ENCODE measurements around the gene SPHK2.
"Not testable (repeated sequence)": the region's sequence is repeated elsewhere in the genome, so short reads cannot be mapped to it uniquely, and the experiment has no call there.

SPHK2 gene

GRCh38 chr19:48624791-48625723, 5.8 kb downstream of the SPHK2 start:
- DNase-seq (ENCODE audit: low spot score), result no peak

- DNase-seq (ENCODE audit: low spot score), result no peak
These were observed 6.6 kb downstream of the SPHK2 start for GRCh38 chr19:48625891-48626327.

DNA sequence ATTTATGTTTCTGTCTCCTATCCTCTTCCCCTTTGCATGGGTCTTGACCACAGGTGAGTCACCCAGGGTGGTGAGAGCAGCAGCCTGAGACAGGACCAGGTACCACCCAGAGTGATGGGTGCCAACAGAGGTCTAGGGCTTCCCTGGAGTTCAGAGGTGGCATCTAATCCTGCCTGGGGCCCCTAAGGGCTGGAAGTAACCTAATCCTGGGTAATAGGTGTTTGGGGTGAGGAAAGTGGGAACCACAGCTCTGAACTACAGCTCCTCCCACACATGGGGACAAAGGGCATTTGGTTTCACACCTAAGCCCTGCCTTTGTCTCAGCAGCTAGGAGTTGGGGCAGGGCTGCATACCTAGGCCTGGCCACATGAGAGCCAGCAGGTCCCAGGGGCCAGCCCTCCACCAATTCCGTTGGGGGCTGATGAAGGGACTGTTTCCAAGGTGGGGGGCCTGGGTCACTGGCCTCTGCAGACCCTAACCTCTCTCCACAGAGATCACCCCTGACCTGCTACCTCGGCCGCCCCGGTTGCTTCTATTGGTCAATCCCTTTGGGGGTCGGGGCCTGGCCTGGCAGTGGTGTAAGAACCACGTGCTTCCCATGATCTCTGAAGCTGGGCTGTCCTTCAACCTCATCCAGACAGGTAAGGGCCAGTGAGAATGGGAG, 8.0 kb downstream of the SPHK2 start:
- no peak for DNase-seq (ENCODE audit: low spot score)

GRCh38 chr19:48627865-48628314, 8.6 kb downstream of the SPHK2 start:
- DNase-seq (ENCODE audit: low spot score), result no peak

DNA sequence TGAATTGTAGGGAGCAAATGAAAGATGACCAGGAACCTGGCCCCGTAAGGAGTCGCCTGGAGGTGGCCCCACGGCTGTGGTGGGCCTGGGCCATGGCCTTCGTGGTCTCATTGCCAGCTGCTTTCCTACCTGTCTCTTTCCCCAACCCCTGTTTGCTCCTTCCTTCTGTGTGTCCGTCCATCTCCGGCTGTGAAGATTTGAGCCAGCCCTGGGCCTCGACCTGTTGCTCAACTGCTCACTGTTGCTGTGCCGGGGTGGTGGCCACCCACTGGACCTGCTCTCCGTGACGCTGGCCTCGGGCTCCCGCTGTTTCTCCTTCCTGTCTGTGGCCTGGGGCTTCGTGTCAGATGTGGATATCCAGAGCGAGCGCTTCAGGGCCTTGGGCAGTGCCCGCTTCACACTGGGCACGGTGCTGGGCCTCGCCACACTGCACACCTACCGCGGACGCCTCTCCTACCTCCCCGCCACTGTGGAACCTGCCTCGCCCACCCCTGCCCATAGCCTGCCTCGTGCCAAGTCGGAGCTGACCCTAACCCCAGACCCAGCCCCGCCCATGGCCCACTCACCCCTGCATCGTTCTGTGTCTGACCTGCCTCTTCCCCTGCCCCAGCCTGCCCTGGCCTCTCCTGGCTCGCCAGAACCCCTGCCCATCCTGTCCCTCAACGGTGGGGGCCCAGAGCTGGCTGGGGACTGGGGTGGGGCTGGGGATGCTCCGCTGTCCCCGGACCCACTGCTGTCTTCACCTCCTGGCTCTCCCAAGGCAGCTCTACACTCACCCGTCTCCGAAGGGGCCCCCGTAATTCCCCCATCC, 9.4 kb downstream of the SPHK2 start:
- no peak for DNase-seq (ENCODE audit: low spot score)

DNA sequence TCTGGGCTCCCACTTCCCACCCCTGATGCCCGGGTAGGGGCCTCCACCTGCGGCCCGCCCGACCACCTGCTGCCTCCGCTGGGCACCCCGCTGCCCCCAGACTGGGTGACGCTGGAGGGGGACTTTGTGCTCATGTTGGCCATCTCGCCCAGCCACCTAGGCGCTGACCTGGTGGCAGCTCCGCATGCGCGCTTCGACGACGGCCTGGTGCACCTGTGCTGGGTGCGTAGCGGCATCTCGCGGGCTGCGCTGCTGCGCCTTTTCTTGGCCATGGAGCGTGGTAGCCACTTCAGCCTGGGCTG, 9.9 kb downstream of the SPHK2 start:
- DNase-seq (ENCODE audit: low spot score), result no peak

- DNase-seq (ENCODE audit: low spot score), result no peak
These were observed 10.4 kb downstream of the SPHK2 start for GRCh38 chr19:48629599-48630295.

GRCh38 chr19:48630296-48631063, 11.2 kb downstream of the SPHK2 start:
- no peak for DNase-seq (ENCODE audit: low spot score)

GRCh38 chr19:48631225-48631624, 11.9 kb downstream of the SPHK2 start:
- DNase-seq (ENCODE audit: low spot score), result no peak

DNA sequence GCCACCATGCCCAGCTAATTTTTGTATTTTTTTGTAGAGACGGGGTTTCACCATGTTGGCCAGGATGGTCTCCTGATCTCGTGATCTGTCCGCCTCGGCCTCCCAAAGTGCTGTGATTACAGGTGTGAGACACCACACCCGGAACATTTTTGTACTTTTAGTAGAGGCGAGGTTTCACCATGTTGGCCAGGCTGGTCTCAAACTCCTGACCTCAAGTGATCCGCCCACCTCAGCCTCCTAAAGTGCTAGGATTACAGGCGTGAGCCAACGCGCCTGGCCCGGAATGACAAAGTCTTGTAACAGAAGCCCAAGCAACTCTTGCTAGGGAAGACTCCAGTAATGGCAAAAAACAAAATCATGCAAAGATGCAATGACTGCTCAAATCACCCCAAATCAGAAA, 13.0 kb downstream of the SPHK2 start:
- not testable (repeated sequence) for DNase-seq (ENCODE audit: low spot score)

DNA sequence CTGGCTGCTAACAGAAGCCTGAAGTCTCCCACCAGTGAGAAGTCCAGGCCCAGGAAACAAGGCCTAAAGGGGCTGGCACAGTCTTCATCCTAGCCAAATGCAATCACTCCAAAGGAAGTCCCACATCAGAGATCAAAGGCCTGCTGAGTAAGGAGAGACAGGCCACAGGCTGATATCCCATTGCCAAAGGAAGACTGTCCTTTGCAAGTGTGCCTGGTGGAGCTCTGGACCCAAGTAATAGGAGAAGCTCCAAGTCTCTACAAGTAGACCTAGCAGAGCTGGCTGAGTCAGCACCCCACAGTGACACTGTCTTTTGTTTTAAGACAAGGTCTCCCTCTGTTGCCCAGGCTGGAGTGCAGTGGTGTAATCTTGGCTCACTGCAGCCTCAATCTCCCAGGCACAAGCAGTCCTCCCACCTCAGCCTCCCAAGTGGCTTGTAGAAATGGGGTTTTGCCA, 13.4 kb downstream of the SPHK2 start:
- DNase-seq (ENCODE audit: low spot score), result no peak

DNA sequence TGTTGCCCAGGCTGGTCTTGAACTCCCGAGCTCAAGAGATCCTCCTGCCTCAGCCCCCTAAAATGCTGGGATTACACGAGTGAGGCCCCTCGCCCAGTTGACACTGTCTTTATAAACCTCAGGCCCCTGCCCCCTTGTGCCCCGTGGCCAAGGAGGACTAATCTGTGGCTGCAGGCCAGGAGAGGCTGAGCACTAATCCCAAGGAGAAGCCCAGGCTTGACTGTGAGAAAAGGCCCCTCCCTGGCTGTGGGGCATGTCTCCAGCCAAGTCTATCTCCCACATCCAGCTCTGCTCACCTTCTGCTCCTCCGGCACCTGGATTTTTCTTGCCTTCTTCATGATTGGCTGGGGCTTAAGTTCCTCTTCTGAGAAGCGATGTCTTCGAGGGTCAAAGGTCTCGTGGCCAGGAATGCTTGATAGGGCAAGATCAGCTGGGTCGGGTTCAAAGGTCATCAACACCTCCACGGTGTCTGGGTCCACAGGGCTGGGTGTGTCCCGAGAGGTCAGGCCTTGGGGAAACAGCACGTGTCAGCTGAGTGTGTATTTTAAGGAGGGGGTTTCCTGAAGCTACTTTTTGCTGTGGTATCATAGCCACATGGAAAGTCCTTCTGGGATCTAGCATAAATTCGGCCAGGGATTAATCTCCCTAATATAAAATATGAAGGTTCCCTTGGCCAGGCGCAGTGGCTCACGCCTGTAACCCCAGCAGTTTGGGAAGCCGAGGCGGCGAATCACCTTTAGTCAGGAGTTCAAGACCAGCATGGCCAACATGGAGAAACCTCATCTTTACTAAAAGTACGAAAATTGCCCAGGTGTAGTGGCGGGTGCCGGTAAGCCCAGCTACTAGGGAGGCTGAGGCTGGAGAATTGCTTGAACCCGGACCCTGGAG, 14.1 kb downstream of the SPHK2 start:
- no peak for DNase-seq (ENCODE audit: low spot score)

DNA sequence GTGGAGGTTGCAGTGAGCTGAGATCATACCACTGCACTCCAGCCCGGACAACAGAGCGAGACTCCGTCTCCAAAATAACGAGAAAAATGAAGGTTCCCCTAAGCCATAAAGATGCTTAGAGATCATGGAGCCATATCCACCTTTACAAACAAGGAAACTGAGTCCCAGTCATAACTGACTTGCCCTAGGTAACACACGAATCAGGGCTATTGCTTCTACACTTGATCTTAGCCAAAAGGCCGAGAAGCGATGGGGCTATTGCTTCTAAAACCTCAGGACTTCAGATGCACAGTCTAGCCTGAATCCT, 14.7 kb downstream of the SPHK2 start:
- no peak for DNase-seq (ENCODE audit: low spot score)

DNA sequence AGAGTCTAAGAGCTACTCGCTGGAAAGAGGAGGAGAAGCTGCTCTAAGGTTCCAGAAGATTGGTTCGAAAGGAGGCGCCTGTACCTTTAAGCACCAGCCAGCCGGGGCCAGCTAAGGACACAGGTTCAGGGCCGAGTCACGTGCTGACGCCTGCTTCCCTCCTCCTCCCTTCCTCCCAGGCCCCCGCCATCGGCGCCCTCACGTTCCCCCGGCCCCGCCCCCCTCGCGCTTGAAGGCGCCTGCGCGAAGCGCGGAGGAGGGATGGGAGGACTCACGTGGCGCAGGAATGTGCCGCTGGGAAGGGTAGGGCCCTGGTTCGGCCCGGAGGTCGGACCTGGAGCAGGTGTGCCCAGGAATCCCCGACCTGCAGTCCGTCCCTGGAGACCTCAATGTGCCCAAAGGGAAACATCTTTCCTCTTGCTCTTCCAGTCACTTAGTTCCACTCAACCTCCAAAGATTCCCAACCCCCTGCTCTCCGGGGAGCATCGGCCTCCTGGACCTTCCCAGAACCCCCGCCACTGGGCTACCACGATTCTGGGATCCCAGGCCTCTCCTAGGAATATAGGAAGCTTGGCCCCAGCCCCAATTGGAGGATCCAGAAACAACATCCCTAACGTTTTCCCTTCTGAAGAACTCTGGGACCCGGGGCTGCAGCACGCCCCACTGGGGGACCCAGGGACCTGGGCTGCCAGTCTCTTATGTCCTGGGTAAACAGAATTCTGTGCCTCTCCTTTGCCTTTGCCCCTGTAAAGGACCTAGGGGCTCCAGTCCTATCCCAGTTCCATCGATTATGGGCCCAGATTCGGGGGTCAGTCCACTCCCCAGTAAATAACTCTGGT, 15.3 kb downstream of the SPHK2 start:
- peak; percentile 91 for DNase-seq (ENCODE audit: low spot score)

- peak; percentile 73 for DNase-seq (ENCODE audit: low spot score)
These were observed 16.1 kb downstream of the SPHK2 start for GRCh38 chr19:48635263-48635965.

DNA sequence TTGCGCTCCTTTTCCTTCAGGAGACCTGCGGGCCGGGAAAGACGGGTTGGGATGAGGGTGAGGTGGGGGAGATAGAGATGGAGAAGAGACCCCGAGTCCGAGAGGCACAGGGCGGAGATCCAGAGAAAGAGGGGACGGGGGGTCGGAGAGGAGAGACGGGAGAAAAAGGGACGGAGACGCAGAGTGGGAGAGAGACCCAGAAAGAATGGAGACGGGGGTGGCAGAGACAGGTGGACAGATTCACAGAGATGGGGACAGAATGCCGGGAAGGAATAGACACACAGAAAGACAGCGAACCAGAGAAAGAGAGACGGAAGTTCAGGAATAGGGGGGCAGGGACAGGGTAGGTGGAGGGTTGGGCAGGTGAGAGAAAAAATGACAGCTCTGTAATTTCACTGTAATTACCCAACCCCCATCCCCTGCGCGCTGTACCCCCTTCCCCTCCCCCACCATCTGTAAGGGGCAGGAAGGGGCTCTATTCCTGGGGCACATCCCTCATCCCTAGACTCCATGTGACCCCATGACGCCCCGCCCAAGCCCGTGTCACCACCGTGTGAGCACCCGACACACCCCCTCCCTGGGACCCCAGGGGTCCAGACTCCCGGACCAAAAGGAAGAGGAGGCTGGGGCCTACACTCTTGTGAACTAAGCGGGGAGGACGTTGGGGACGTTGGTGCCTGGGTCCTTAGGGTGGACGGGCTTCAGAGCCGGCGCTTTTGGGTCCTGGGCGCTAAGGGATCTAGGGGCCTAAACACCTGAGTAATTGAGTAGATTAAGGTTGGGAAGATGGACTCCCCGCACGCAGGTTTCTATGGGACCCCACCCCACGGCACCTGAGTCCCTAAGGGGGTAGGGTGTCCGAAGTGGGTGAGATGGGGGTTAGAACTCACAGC, 16.9 kb downstream of the SPHK2 start:
- DNase-seq (ENCODE audit: low spot score), result peak; percentile 23

DNA sequence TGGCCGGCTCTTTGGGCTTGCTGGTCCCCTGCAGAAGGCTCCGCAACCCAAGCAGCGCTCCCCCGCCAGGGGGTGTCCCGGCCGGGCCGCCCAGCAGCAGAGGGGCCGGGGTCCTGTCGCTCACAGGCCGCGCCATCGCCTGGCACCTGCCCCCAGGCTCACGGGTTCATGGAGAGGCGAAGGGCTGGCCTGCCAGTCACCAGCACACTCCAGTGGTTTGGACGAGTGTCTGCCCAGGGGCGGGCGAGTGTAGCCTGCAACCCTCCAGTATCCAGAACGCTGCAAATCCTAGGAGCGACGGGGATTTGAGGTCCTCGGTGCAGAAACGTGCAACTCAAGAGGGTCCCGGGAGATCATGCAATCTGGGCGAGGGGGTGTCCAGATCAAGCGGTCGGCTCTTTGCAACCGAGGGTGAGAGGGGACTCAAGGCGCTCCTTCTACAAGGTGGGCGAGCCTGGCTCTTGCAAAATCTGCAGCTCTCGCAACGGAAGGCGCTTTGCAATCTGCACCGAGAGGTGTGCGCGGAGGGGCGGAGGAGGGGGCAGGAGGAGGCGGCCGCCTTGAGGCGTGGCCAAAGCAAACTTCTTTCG, 17.6 kb downstream of the SPHK2 start, which contains the start of gene DBP:
DBP (minus strand) TSS at position 521 of the 590 bp plus-strand sequence; CDS start at position 136, 385 bp downstream.
- peak; percentile 58 for DNase-seq (ENCODE audit: low spot score)
